Heart left ventricle (tissue), 13 donors: ENCODE data around the gene MRPL58.

ENCODE experiments used
- CTCF ChIP-seq, 12 donors: fragments of 200-600 bp; sonication (generic) in 4 of 12; IDR thresholded peaks; one replicate each; pipeline versions ENCODE4 v1.5.0 to v1.8.0; 2018 to 2022; ENCODE audit warnings: antibody characterized with exemption in 12 of 12, mild to moderate bottlenecking in 5 of 12
- POLR2A ChIP-seq, 2 donors: fragments of 450-650 bp; IDR thresholded peaks; one replicate each; pipeline ENCODE4 v1.6.1; 2017; ENCODE audit warnings: antibody characterized with exemption in 2 of 2, mild to moderate bottlenecking in 2 of 2, moderate library complexity in 2 of 2
- donor health status: ischemic (EF 13 %, LVEDD 7.1; RV severe dilation, severe dysfunction).
- donor health status: DM: no; HTN: yes; CAD: no.
- donor health status: DM: no; HTN: no; CAD: no.
- donor health status: ischemic (EF 25% LVEDD 6.9; RV normal size, moderate dysfunction).
- donor health status: ischemic (EF 25% LVEDD 5.7; RV mildly dilated, moderate dysfunction).
- donor health status: ischemic (EF 35%, LVEDD 5.7; RV mildly dilated, moderate dysfunction).
- donor health status: nonischemic (EF 11% LVEDD 7.7; RV severe dilation, severe dysfunction).
- donor health status: DM: yes; HTN: yes; CAD: no.
- donor health status: PGD.
- donor health status: ischemic (EF 29% LVEDD 5.4; RV normal size, mild dysfunction).
- donor health status: nonischemic (EF 23%, LVEDD 6.1; RV moderate dilation, normal function).

- peak in 2 of 12 donors; percentile 6 to 15 for TF ChIP-seq CTCF (IDR thresholded peaks at IDR 0.05)
- TF ChIP-seq POLR2A (IDR thresholded peaks at IDR 0.05) = no peak
These were observed 21.9 kb downstream of the MRPL58 start for GRCh38 chr17:75034236-75034908.
